Smooth muscle cell of trachea (primary cell): ENCODE data around the gene OR14K1. TPM values are rescaled to one million over a fixed set of nuclear protein-coding genes. Genes with fewer than 3 reads are reported as not detected.

Experiments
- total RNA-seq: library from RNA; depleted of rRNA; stranded (reverse); fragments of >200 nt; gene quantifications from 2 replicates; pipeline ENCODE4 v1.2.1, GENCODE V29; 2014

The OR14K1 gene
- total RNA-seq: not detected in 2 replicates

GRCh38 chr1:247738315-247738714 is at the start of gene OR14K1:
TSS of gene OR14K1 (plus strand) at chr1:247738615. CDS start at chr1:247738615, 0 bp downstream.

GRCh38 chr1:247716546-247716945 is 21.9 kb upstream of the OR14K1 start, which contains the start of gene OR6F1:
TSS of gene OR6F1 (minus strand) at chr1:247716646. CDS start at chr1:247712755, 3,891 bp downstream.

GRCh38 chr1:247748041-247748440 is 9.6 kb downstream of the OR14K1 start, which contains the start of gene OR14A2:
TSS of gene OR14A2 (minus strand) at chr1:247748141.

GRCh38 chr1:247760456-247760855 is 22.0 kb downstream of the OR14K1 start, which contains the start of gene OR1C1:
TSS of gene OR1C1 (minus strand) at chr1:247760556. CDS start at chr1:247758406, 2,150 bp downstream.

Other genes with a start within 250 kb of the OR14K1 start
- gene OR2C3, start 202.2 kb upstream of the OR14K1 start, total RNA-seq: not detected in 2 replicates
- gene GCSAML, start 189.5 kb upstream of the OR14K1 start, total RNA-seq: not detected in 2 replicates
- gene OR2G2, start 150.3 kb upstream of the OR14K1 start, total RNA-seq: not detected in 2 replicates
- gene OR2G3, start 133.0 kb upstream of the OR14K1 start, total RNA-seq: 0.29 TPM in 1 of 2 replicates, not detected in the other
- gene OR13G1, start 58.9 kb upstream of the OR14K1 start, total RNA-seq: not detected in 2 replicates
- not detected in 2 replicates for gene OR6F1, start 22.0 kb upstream of the OR14K1 start, total RNA-seq
- not detected in 2 replicates for gene OR14A2, start 9.5 kb downstream of the OR14K1 start, total RNA-seq
- not detected in 2 replicates for gene OR1C1, start 21.9 kb downstream of the OR14K1 start, total RNA-seq
- not detected in 2 replicates for gene OR14A16, start 85.5 kb downstream of the OR14K1 start, total RNA-seq
- not detected in 2 replicates for gene OR11L1, start 103.3 kb downstream of the OR14K1 start, total RNA-seq
- gene TRIM58, start 118.6 kb downstream of the OR14K1 start, total RNA-seq: under 0.01 TPM in 1 of 2 replicates, not detected in the other
- gene OR2W3, start 157.0 kb downstream of the OR14K1 start, total RNA-seq: not detected in 2 replicates
- not detected in 2 replicates for gene OR2T8, start 181.6 kb downstream of the OR14K1 start, total RNA-seq
- gene OR2AJ1, start 186.3 kb downstream of the OR14K1 start, total RNA-seq: not detected in 2 replicates
- not detected in 2 replicates for gene OR2L8, start 210.2 kb downstream of the OR14K1 start, total RNA-seq
- gene OR2AK2, start 226.6 kb downstream of the OR14K1 start, total RNA-seq: not detected in 2 replicates